PC-3 (cell line): ENCODE measurements around the gene OR4D1. TPM values are rescaled to one million over a fixed set of nuclear protein-coding genes. Genes with fewer than 3 reads are reported as not detected.

Source experiments
- ATAC-seq: fragments of 200-7000 bp; cut with Tn5 transposase; 2 replicates; pipeline ENCODE4 v1.9.1; 2020; ENCODE audit warnings: mild to moderate bottlenecking, moderate library complexity
- BruUV-seq: library from RNA; stranded (reverse); fragments of 400-500 nt; replicated peaks from 2 replicates; lab custom pipeline; 2021; lab: Mats Ljungman, UMichigan
- CTCF ChIA-PET: fragments of 300-600 bp; sonication (Branson Sonifier 250); formaldehyde crosslinking; loops from one replicate; lab custom pipeline; 2022; ENCODE audit warnings: antibody characterized with exemption; lab: Charles Lee
- POLR2A ChIA-PET: fragments of 300-600 bp; sonication (Branson Sonifier 250); formaldehyde crosslinking; loops from one replicate; lab custom pipeline; 2022; ENCODE audit warnings: antibody characterized with exemption; ENCODE audit not compliant: unreplicated experiment; lab: Charles Lee
- DNase-seq: peaks from one replicate; pipeline ENCODE4 v3.0.0-alpha.2; 2015
- H2AFZ ChIP-seq: fragments of 300-600 bp; sonication (generic); 2 replicates; pipeline ENCODE4 v1.6.0; 2016; ENCODE audit warnings: antibody characterized with exemption, low read length
- H3F3A ChIP-seq: fragments of 300-600 bp; sonication (generic); one replicate; pipeline ENCODE4 v1.6.0; 2017; ENCODE audit warnings: antibody characterized with exemption, low read length, control low read depth, mild to moderate bottlenecking; ENCODE audit not compliant: unreplicated experiment
- H3K27ac ChIP-seq: fragments of 300-600 bp; sonication (generic); 2 replicates; pipeline ENCODE4 v1.5.1; 2016; ENCODE audit warnings: mild to moderate bottlenecking, low read length
- H3K27me3 ChIP-seq: fragments of 300-600 bp; sonication (generic); 2 replicates; pipeline ENCODE4 v1.6.1; 2016; ENCODE audit warnings: low read length, mixed read lengths
- H3K36me3 ChIP-seq: fragments of 300-600 bp; sonication (generic); 2 replicates; pipeline ENCODE4 v1.6.1; 2016; ENCODE audit warnings: low read depth, mixed run types, low read length, mixed read lengths
- H3K4me1 ChIP-seq: fragments of 300-600 bp; sonication (generic); 2 replicates; pipeline ENCODE4 v1.5.1; 2016; ENCODE audit warnings: low read length; ENCODE audit not compliant: insufficient read depth
- H3K4me2 ChIP-seq: fragments of 300-600 bp; sonication (generic); 2 replicates; pipeline ENCODE4 v1.6.0; 2016; ENCODE audit warnings: low read length
- H3K4me3 ChIP-seq: fragments of 300-600 bp; sonication (generic); 2 replicates; pipeline ENCODE4 v1.5.1; 2016; ENCODE audit warnings: mild to moderate bottlenecking, low read length, mixed read lengths
- H3K79me2 ChIP-seq: fragments of 300-600 bp; sonication (generic); 2 replicates; pipeline ENCODE4 v1.6.1; 2017; ENCODE audit warnings: low read length, mixed read lengths
- H3K9ac ChIP-seq: fragments of 300-600 bp; sonication (generic); 2 replicates; pipeline ENCODE4 v1.6.0; 2016; ENCODE audit warnings: mild to moderate bottlenecking, low read length
- H3K9me2 ChIP-seq: fragments of 300-600 bp; sonication (generic); replicated peaks from 2 replicates; pipeline ENCODE4 v1.6.1; 2016; ENCODE audit warnings: mixed run types, low read length, mixed read lengths
- H3K9me3 ChIP-seq: fragments of 300-600 bp; sonication (generic); 2 replicates; pipeline ENCODE4 v1.6.1; 2016; ENCODE audit warnings: low read length, mixed read lengths
- H4K20me1 ChIP-seq: fragments of 300-600 bp; sonication (generic); 2 replicates; pipeline ENCODE4 v1.6.1; 2016; ENCODE audit warnings: low read length, mixed read lengths
- EZH2 ChIP-seq: fragments of 300-600 bp; sonication (generic); IDR thresholded peaks from one replicate; pipeline ENCODE4 v1.6.1; 2017; ENCODE audit warnings: antibody characterized with exemption, mild to moderate bottlenecking, low read length; ENCODE audit not compliant: unreplicated experiment
- EZH2phosphoT487 ChIP-seq: fragments of 300-600 bp; sonication (generic); IDR thresholded peaks from 2 replicates; pipeline ENCODE4 v1.6.1; 2018; ENCODE audit warnings: mild to moderate bottlenecking, antibody characterized with exemption, low read length, borderline replicate concordance
- intact Hi-C: fragments of 100-400 bp; cut with micrococcal nuclease; formaldehyde crosslinking; loops from 2 replicates; pipeline ENCODE4 v1.9.0; 2023
- total RNA-seq: library from RNA; depleted of rRNA; stranded (reverse); fragments of >200 nt; gene quantifications from 2 replicates; pipeline ENCODE4 v1.2.3, GENCODE V29; 2014
- TF ChIP-seq, protein P1 (sequence below): fragments of 300-600 bp; sonication (generic); conservative IDR thresholded peaks from 2 replicates; pipeline ENCODE4 v1.5.1; 2017; ENCODE audit warnings: antibody characterized with exemption, low read depth, mild to moderate bottlenecking, low read length

OR4D1 gene
- total RNA-seq, 1 experiment from 2014 or later: not detected

DNA sequence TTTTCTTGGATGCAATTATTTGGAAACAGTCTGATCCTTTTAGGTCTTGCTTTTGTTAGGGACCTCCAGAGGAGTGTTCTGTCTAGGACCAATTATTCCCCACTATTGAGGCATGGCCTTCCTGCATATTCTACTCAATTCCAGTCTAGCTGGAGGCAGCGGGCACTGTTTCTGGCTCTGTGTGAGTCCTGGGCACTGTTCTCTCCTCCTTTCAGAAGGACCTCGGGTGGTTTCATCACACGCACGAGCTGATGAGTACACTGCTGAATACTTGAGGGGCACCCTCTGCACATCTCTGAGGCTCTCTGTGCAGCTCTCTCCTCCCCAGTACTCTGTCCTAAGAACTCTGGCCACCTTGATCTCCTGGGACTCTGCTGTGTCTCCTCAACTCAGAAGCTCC, 34.2 kb upstream of the OR4D1 start:
- BruUV-seq: no TSS peak
- no peak overlapping the region for H3K27ac ChIP-seq
- no peaks in the 10 kb centered on the region for H3K9me2 ChIP-seq
- no peak overlapping the region for H3K4me3 ChIP-seq
- no peaks in the 10 kb centered on the region for H3F3A ChIP-seq
- H3K9ac ChIP-seq: no peak overlapping the region
- no peak for DNase-seq
- no peaks in the 10 kb centered on the region for H4K20me1 ChIP-seq
- TF ChIP-seq, protein P1, sequence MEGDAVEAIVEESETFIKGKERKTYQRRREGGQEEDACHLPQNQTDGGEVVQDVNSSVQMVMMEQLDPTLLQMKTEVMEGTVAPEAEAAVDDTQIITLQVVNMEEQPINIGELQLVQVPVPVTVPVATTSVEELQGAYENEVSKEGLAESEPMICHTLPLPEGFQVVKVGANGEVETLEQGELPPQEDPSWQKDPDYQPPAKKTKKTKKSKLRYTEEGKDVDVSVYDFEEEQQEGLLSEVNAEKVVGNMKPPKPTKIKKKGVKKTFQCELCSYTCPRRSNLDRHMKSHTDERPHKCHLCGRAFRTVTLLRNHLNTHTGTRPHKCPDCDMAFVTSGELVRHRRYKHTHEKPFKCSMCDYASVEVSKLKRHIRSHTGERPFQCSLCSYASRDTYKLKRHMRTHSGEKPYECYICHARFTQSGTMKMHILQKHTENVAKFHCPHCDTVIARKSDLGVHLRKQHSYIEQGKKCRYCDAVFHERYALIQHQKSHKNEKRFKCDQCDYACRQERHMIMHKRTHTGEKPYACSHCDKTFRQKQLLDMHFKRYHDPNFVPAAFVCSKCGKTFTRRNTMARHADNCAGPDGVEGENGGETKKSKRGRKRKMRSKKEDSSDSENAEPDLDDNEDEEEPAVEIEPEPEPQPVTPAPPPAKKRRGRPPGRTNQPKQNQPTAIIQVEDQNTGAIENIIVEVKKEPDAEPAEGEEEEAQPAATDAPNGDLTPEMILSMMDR: no peak
- TF ChIP-seq EZH2: no peak
- TF ChIP-seq EZH2phosphoT487: no peak
- no peaks in the 10 kb centered on the region for H3K36me3 ChIP-seq
- no peaks in the 10 kb centered on the region; the same call in 1 of the 2 replicates for H3K27me3 ChIP-seq
- ChIA-PET POLR2A (no interaction called here), CTCF (interaction anchor here (0.5 kb wide), 1 partner anchor 114 kb away, joined by 3 read pairs; no protein-coding TSS in a partner anchor)
- ATAC-seq: no peak
- H3K79me2 ChIP-seq: no peaks in the 10 kb centered on the region
- H3K4me2 ChIP-seq: no peak overlapping the region
- H3K9me3 ChIP-seq: no peaks in the 10 kb centered on the region
- intact Hi-C loops: loop anchor here (1.0 to 5.0 kb wide), 5 partner anchors 115 to 982 kb away; no protein-coding TSS in a partner anchor
- no peak overlapping the region for H2AFZ ChIP-seq
- H3K4me1 ChIP-seq: no peaks in the 10 kb centered on the region

DNA sequence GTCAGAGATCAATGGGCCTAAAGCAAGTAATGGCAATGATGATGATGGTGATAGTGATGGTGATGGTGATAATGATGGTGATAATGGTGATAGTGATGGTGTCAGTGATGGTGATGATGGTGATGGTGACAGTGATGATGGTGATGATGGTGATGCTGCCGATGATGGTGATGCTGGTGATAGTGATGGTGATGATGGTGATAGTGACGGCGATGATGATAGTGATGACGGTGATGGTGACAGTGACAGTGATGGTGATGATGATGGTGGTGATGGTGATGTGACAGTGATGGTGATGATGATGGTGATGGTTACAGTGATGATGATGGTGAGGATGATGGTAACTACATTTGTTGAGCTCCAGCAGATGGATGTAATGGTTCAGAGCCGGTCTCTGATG, 30.8 kb upstream of the OR4D1 start:
- TF ChIP-seq EZH2 (no peak), EZH2phosphoT487 (no peak)
- TF ChIP-seq, protein P1: no peak
- H3K4me3 ChIP-seq: no peak overlapping the region
- no peaks in the 10 kb centered on the region; the same call in 1 of the 2 replicates for H3K27me3 ChIP-seq
- no peak overlapping the region for H3K27ac ChIP-seq
- no peaks in the 10 kb centered on the region for H3K79me2 ChIP-seq
- no peak overlapping the region for H3K9ac ChIP-seq
- ATAC-seq: no peak
- ChIA-PET POLR2A (interaction anchor here (0.8 kb wide), 1 partner anchor 268 kb away, joined by 9 read pairs; no protein-coding TSS in a partner anchor), CTCF (no interaction called here)
- DNase-seq: no peak
- no peaks in the 10 kb centered on the region for H3F3A ChIP-seq
- H3K36me3 ChIP-seq: no peaks in the 10 kb centered on the region
- no peaks in the 10 kb centered on the region for H3K4me1 ChIP-seq
- BruUV-seq: no TSS peak
- no peaks in the 10 kb centered on the region for H3K9me3 ChIP-seq
- H2AFZ ChIP-seq: no peak overlapping the region
- H3K4me2 ChIP-seq: no peak overlapping the region
- no peaks in the 10 kb centered on the region for H4K20me1 ChIP-seq
- intact Hi-C loops: no loop called here
- no peaks in the 10 kb centered on the region for H3K9me2 ChIP-seq

DNA sequence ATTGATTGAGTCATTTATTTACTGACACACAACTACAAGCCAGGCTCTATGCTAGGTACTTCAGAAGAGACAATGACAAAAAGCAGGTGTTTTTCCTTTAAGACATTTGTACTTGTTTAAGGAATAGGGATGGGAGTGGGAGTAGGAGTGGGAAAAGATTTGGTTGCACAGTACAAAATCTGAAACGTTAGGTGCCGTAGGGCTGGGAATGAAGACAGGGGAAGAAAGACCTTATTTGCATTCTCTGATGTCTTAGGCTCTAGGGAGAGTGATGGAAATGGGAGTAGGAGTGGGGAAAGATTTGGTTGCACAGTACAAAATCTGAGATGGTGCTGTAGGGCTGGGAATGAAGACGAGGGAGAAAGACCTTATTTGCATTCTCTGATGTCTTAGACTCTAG, 28.7 kb upstream of the OR4D1 start:
- no peaks in the 10 kb centered on the region for H3K79me2 ChIP-seq
- no peak overlapping the region for H3K27ac ChIP-seq
- no peaks in the 10 kb centered on the region for H3K9me3 ChIP-seq
- no peaks in the 10 kb centered on the region for H4K20me1 ChIP-seq
- H3K4me3 ChIP-seq: no peak overlapping the region
- H3K4me2 ChIP-seq: no peak overlapping the region
- no peaks in the 10 kb centered on the region for H3K4me1 ChIP-seq
- H3K9me2 ChIP-seq: no peaks in the 10 kb centered on the region
- H3K9ac ChIP-seq: no peak overlapping the region
- TF ChIP-seq, protein P1: no peak
- no peak for TF ChIP-seq EZH2phosphoT487
- TF ChIP-seq EZH2: no peak
- no peaks in the 10 kb centered on the region for H3K36me3 ChIP-seq
- DNase-seq: no peak
- BruUV-seq: no TSS peak
- no peaks in the 10 kb centered on the region for H3F3A ChIP-seq
- ChIA-PET CTCF (no interaction called here), POLR2A (no interaction called here)
- no peak overlapping the region for H2AFZ ChIP-seq
- H3K27me3 ChIP-seq: peaks cover 9% of the 10 kb centered on the region
- intact Hi-C loops: no loop called here
- ATAC-seq: no peak
